H1 (cell line): Measurements from ENCODE around the gene KRT13. TPM values are rescaled to one million over a fixed set of nuclear protein-coding genes. Genes with fewer than 3 reads are reported as not detected.

Source experiments
- CTCF ChIA-PET: fragments of 300-600 bp; sonication (Branson Sonifier 250); formaldehyde crosslinking; loops from one replicate; lab custom pipeline; 2021; ENCODE audit not compliant: partially characterized antibody; lab: Charles Lee
- POLR2A ChIA-PET: fragments of 300-600 bp; sonication (Branson Sonifier 250); formaldehyde crosslinking; loops from one replicate; lab custom pipeline; 2021; ENCODE audit warnings: inconsistent platforms; ENCODE audit not compliant: partially characterized antibody; lab: Charles Lee
- DNase-seq, 2 experiments: peaks; one replicate each; pipeline versions ENCODE4 v3.0.0 to v3.0.0-alpha.2; 2010 to 2022; ENCODE audit warnings: low spot score in 2 of 2, low read depth in 1 of 2, mixed read lengths in 1 of 2
- FAIRE-seq: peaks from 2 replicates; lab custom pipeline; 2011; peaks lifted over from hg19 to GRCh38; lab: Jason Lieb, UNC
- H2AFZ ChIP-seq: 2 replicates; pipeline ENCODE4 v1.8.1; 2012; ENCODE audit warnings: low read length, inconsistent platforms
- H2AK5ac ChIP-seq: 2 replicates; pipeline ENCODE4 v1.6.1; 2013; ENCODE audit warnings: low read depth, low read length
- H2BK120ac ChIP-seq: replicated peaks from 2 replicates; pipeline ENCODE3; 2013; ENCODE audit warnings: low read depth, low read length, inconsistent platforms
- H2BK12ac ChIP-seq: 2 replicates; pipeline ENCODE4 v1.6.1; 2013; ENCODE audit warnings: low read depth, low read length
- H2BK15ac ChIP-seq: 2 replicates; pipeline ENCODE4 v1.6.1; 2013; ENCODE audit warnings: low read length
- H2BK20ac ChIP-seq: 2 replicates; pipeline ENCODE4 v1.6.1; 2013; ENCODE audit warnings: low read length
- H2BK5ac ChIP-seq: 2 replicates; pipeline ENCODE4 v1.6.1; 2013; ENCODE audit warnings: low read depth, low read length
- H3K14ac ChIP-seq: 2 replicates; pipeline ENCODE4 v1.6.1; 2013; ENCODE audit warnings: inconsistent platforms; ENCODE audit not compliant: insufficient read length
- H3K18ac ChIP-seq: 2 replicates; pipeline ENCODE4 v1.6.1; 2013; ENCODE audit warnings: low read length; ENCODE audit errors: extremely low read depth
- H3K23ac ChIP-seq: 2 replicates; pipeline ENCODE4 v1.6.1; 2013; ENCODE audit warnings: inconsistent platforms; ENCODE audit not compliant: insufficient read length
- H3K23me2 ChIP-seq: 2 replicates; pipeline ENCODE4 v1.6.1; 2013; ENCODE audit warnings: low read depth, low read length
- H3K27ac ChIP-seq: 2 replicates; pipeline ENCODE4 v1.6.1; 2011; ENCODE audit warnings: low read depth, low read length, inconsistent platforms
- H3K27me3 ChIP-seq, 4 experiments: replicated peaks in 1 of 4; 1 replicate in 1 of 4; 2 replicates in 3 of 4; pipeline versions ENCODE4 v1.6.1 to v1.8.1; 2011 to 2013; ENCODE audit warnings: low read length in 3 of 4, mild to moderate bottlenecking in 3 of 4, inconsistent platforms in 2 of 4, mixed read lengths in 2 of 4, moderate library complexity in 1 of 4; ENCODE audit not compliant: control insufficient read depth in 3 of 4, insufficient read depth in 3 of 4; ENCODE audit errors: extremely low read depth in 1 of 4
- H3K36me3 ChIP-seq, 4 experiments: 2 replicates each; pipeline versions ENCODE4 v1.6.1 to v1.8.1; 2011 to 2013; ENCODE audit warnings: mild to moderate bottlenecking in 4 of 4, low read length in 3 of 4, moderate library complexity in 2 of 4, control low read depth in 1 of 4, inconsistent platforms in 1 of 4; ENCODE audit not compliant: insufficient read depth in 4 of 4, control insufficient read depth in 2 of 4
- H3K4ac ChIP-seq: replicated peaks from 2 replicates; pipeline ENCODE3; 2013; ENCODE audit warnings: low read length, low read depth, mixed read lengths, inconsistent platforms; ENCODE audit not compliant: insufficient read length
- H3K4me1 ChIP-seq, 4 experiments: replicated peaks in 1 of 4; 1 replicate in 1 of 4; 2 replicates in 3 of 4; pipeline versions ENCODE4 v1.6.1 to v1.8.1; 2011 to 2013; ENCODE audit warnings: low read length in 3 of 4, inconsistent platforms in 2 of 4, mixed read lengths in 1 of 4; ENCODE audit not compliant: insufficient read depth in 4 of 4, control insufficient read depth in 3 of 4
- H3K4me2 ChIP-seq, 2 experiments: 2 replicates each; pipeline versions ENCODE4 v1.6.1 to v1.8.1; 2011 to 2013; ENCODE audit warnings: low read depth in 2 of 2, low read length in 2 of 2, control low read depth in 1 of 2, inconsistent platforms in 1 of 2, mild to moderate bottlenecking in 1 of 2; ENCODE audit not compliant: insufficient read depth in 1 of 2
- H3K4me3 ChIP-seq, 4 experiments: fragments of 200-600, 300-600 bp in 1 of 4; sonication (generic), shearing (Covaris generic), sonication (Bioruptor Twin) in 1 of 4; 2 replicates each; pipeline versions ENCODE4 v1.5.1 to v1.8.1; 2011 to 2016; ENCODE audit warnings: low read length in 4 of 4, low read depth in 3 of 4, control low read depth in 2 of 4, inconsistent platforms in 2 of 4, mild to moderate bottlenecking in 2 of 4, mixed read lengths in 1 of 4, moderate library complexity in 1 of 4; ENCODE audit not compliant: insufficient read depth in 2 of 4; ENCODE audit errors: extremely low read depth in 1 of 4
- H3K56ac ChIP-seq: replicated peaks from 2 replicates; pipeline ENCODE3; 2013; ENCODE audit warnings: low read depth, mild to moderate bottlenecking, mixed read lengths, low read length, inconsistent platforms; ENCODE audit not compliant: insufficient read length
- H3K79me1 ChIP-seq: 2 replicates; pipeline ENCODE4 v1.6.1; 2013; ENCODE audit warnings: low read depth, low read length, control low read depth
- H3K79me2 ChIP-seq, 2 experiments: 2 replicates each; pipeline versions ENCODE4 v1.6.1 to v1.8.1; 2012 to 2013; ENCODE audit warnings: low read length in 2 of 2, mild to moderate bottlenecking in 2 of 2, inconsistent platforms in 1 of 2; ENCODE audit not compliant: insufficient read depth in 2 of 2, control insufficient read depth in 1 of 2
- H3K9ac ChIP-seq, 4 experiments: replicated peaks in 1 of 4; 1 replicate in 1 of 4; 2 replicates in 3 of 4; pipeline versions ENCODE4 v1.6.1 to v1.8.1; 2011 to 2013; ENCODE audit warnings: low read depth in 3 of 4, low read length in 3 of 4, control low read depth in 2 of 4, mild to moderate bottlenecking in 2 of 4, moderate library complexity in 2 of 4, inconsistent platforms in 1 of 4; ENCODE audit errors: extremely low read depth in 1 of 4
- H3K9me3 ChIP-seq, 2 experiments: 2 replicates each; pipeline versions ENCODE4 v1.6.1 to v1.8.1; 2012 to 2013; ENCODE audit warnings: mild to moderate bottlenecking in 2 of 2, moderate library complexity in 2 of 2, control low read depth in 1 of 2, inconsistent platforms in 1 of 2, low read depth in 1 of 2, low read length in 1 of 2, mixed read lengths in 1 of 2; ENCODE audit not compliant: insufficient read depth in 2 of 2
- H4K20me1 ChIP-seq, 2 experiments: replicated peaks in 1 of 2; 2 replicates each; pipeline versions ENCODE3 to v1.8.1; 2011 to 2013; ENCODE audit warnings: inconsistent platforms in 2 of 2, low read length in 2 of 2, mild to moderate bottlenecking in 1 of 2; ENCODE audit not compliant: insufficient read depth in 2 of 2, control insufficient read depth in 1 of 2
- H4K5ac ChIP-seq: 2 replicates; pipeline ENCODE4 v1.6.1; 2013; ENCODE audit warnings: low read length, low read depth, mixed read lengths, inconsistent platforms; ENCODE audit not compliant: insufficient read length
- H4K8ac ChIP-seq: 2 replicates; pipeline ENCODE4 v1.8.0; 2013; ENCODE audit warnings: mild to moderate bottlenecking, moderate library complexity, low read length, inconsistent platforms; ENCODE audit not compliant: insufficient read depth; ENCODE audit errors: extremely low read depth
- H4K91ac ChIP-seq: replicated peaks from 2 replicates; pipeline ENCODE3; 2013; ENCODE audit warnings: low read length, mixed read lengths, inconsistent platforms; ENCODE audit not compliant: insufficient read length
- CBX5 ChIP-seq: fragments of 300-800, 300-1000 bp; sonication (generic); IDR thresholded peaks from 2 replicates; pipeline ENCODE4 v1.7.1; 2016; ENCODE audit warnings: antibody characterized with exemption, low read length, low read depth
- KDM1A ChIP-seq: fragments of 200-600, 300-600 bp; sonication (generic); IDR thresholded peaks from 2 replicates; pipeline ENCODE4 v1.7.1; 2016; ENCODE audit warnings: mild to moderate bottlenecking, low read length, borderline replicate concordance
- POLR2A ChIP-seq, 2 experiments: IDR thresholded peaks; 1 replicate in 1 of 2; 2 replicates in 1 of 2; pipeline ENCODE4 v1.6.1; 2011; ENCODE audit warnings: low read depth in 2 of 2, low read length in 2 of 2, mild to moderate bottlenecking in 2 of 2; ENCODE audit errors: control extremely low read depth in 1 of 2
- POLR2AphosphoS5 ChIP-seq: IDR thresholded peaks from 2 replicates; pipeline ENCODE4 v1.6.1; 2011; ENCODE audit warnings: low read depth, low read length
- SP2 ChIP-seq: IDR thresholded peaks from 2 replicates; pipeline ENCODE4 v1.6.1; 2012; ENCODE audit warnings: mild to moderate bottlenecking, low read length, inconsistent platforms
- TAF1 ChIP-seq: IDR thresholded peaks from 2 replicates; pipeline ENCODE4 v1.6.1; 2011; ENCODE audit warnings: mild to moderate bottlenecking, low read depth, low read length
- WGBS, 2 experiments: shearing (Covaris generic) in 1 of 2; methylation state at CpG; one replicate each; pipeline versions ENCODE4 v1.1.6 to v1.1.7; 2013 to 2015; ENCODE audit warnings: low lambda C conversion rate in 2 of 2, mixed read lengths in 2 of 2, inconsistent platforms in 1 of 2, low coverage in 1 of 2, missing lambda C conversion rate in 1 of 2; ENCODE audit not compliant: insufficient replicate concordance in 2 of 2, insufficient coverage in 1 of 2, insufficient read length in 1 of 2; ENCODE audit errors: extremely low coverage in 1 of 2, missing lambda C conversion rate in 1 of 2; 5-methylcytosine and 5-hydroxymethylcytosine counted together
- polyA plus RNA-seq, 7 experiments: library from polyadenylated mRNA; depleted of rRNA in 3 of 7; stranded (reverse) in 5 of 7; unstranded in 2 of 7; fragments of >200 nt in 5 of 7; fragments of 200-250 nt in 2 of 7; gene quantifications; 1 replicate in 5 of 7; 2 replicates in 1 of 7; 4 replicates in 1 of 7; pipeline versions ENCODE4 v1.2.1 to v1.2.3, GENCODE V29; 2011 to 2013; ENCODE audit warnings: missing spikeins in 2 of 7, mixed read lengths in 2 of 7
- total RNA-seq: library from RNA; stranded (reverse); fragmentation: NEBNext Ultra II Directional; extraction: Animal tissue kit (Norgen Biotek cat#: 25700); gene quantifications from 2 replicates; pipeline ENCODE4 v1.2.1, GENCODE V29; 2021

KRT13 gene
- total and polyA plus RNA-seq, 2 of the 8 experiments (the other 6 are each of a cell fraction or from before 2014, with no cell fraction given) = 0.09 TPM; not detected in 1

GRCh38 chr17:41522301-41523224, 17.2 kb upstream of the KRT13 start:
- H4K5ac ChIP-seq = no peak overlapping the region
- peaks cover 6% of the 10 kb centered on the region; the same call in 1 of the 2 replicates for H3K23me2 ChIP-seq
- POLR2A ChIA-PET = interaction anchor here (0.6 to 11.0 kb wide), 11 partner anchors 20 to 167 kb away, joined by 3 to 293 read pairs (median 4); partner anchors contain the start of gene KRT35
- H3K4me3 ChIP-seq = no peak overlapping the region
- H4K20me1 ChIP-seq = peaks cover 4 to 12% of the 10 kb centered on the region in 2 experiments
- H2BK20ac ChIP-seq = no peak overlapping the region
- H2BK120ac ChIP-seq = no peak overlapping the region
- CTCF ChIA-PET = interaction anchor here (0.8 to 4.6 kb wide), 14 partner anchors 10 to 645 kb away, joined by 3 to 34 read pairs (median 4); no protein-coding TSS in a partner anchor
- H2AK5ac ChIP-seq = no peak overlapping the region
- H3K36me3 ChIP-seq = peaks cover 12 to 38% (median 19%) of the 10 kb centered on the region in 4 experiments
- H3K4ac ChIP-seq = no peak overlapping the region
- no peak for FAIRE-seq
- H3K27me3 ChIP-seq = no peaks in the 10 kb centered on the region
- no peak overlapping the region; the same call in 1 of the 2 replicates for H4K8ac ChIP-seq
- H3K9me3 ChIP-seq = no peaks in the 10 kb centered on the region
- H3K9ac ChIP-seq = no peak overlapping the region
- TF ChIP-seq KDM1A (peak; percentile 91; the same call in 1 of the 2 replicates), SP2 (no peak), CBX5 (no peak), POLR2AphosphoS5 (peak; percentile 37; the same call in 1 of the 2 replicates), POLR2A (IDR thresholded peaks at IDR 0.05; ENCODE audit: control extremely low read depth in 1 of 2, low read depth in 2 of 2, low read length in 2 of 2) (0 out of 3 replicates have a peak, but pooled peaks of 1 of the 2 experiments have one; percentile 7), TAF1 (no peak)
- TF ChIP-seq, all 59 proteins: peak for 3
- no peak overlapping the region for H3K4me2 ChIP-seq
- DNase-seq = no peak
- H2AFZ ChIP-seq = no peak overlapping the region
- no peak overlapping the region for H3K14ac ChIP-seq
- peak overlapping the region; percentile 50; the same call in 1 of the 2 replicates for H2BK12ac ChIP-seq
- peaks cover 0 to 13% of the 10 kb centered on the region in 2 experiments; a peak in 3 of 4 replicates for H3K79me2 ChIP-seq
- 92% methylated on average over 11 of the region's 12 CpGs; no CpG with 5 or more reads in 1 of the 2 experiments for WGBS, 2 experiments
- peaks cover 5% of the 10 kb centered on the region; the same call in 1 of the 2 replicates for H3K79me1 ChIP-seq
- H2BK15ac ChIP-seq = no peak overlapping the region
- peak overlapping the region; percentile 19; the same call in 1 of the 2 replicates for H3K18ac ChIP-seq
- peak overlapping the region; percentile 81 for H2BK5ac ChIP-seq
- H3K23ac ChIP-seq = no peak overlapping the region
- no peak overlapping the region for H3K56ac ChIP-seq
- peaks cover 0 to 19% (median 12%) of the 10 kb centered on the region in 4 experiments; a peak in 6 of 7 replicates for H3K4me1 ChIP-seq
- H3K27ac ChIP-seq = no peak overlapping the region
- H4K91ac ChIP-seq = no peak overlapping the region
